GM21717 (cell line): ENCODE data around the gene SBF2.
"Not testable (repeated sequence)": the region's sequence is repeated elsewhere in the genome, so short reads cannot be mapped to it uniquely, and the experiment has no call there.

ENCODE experiments used
- ATAC-seq: cut with Tn5 transposase; IDR thresholded peaks from one replicate; pipeline ENCODE4 v1.9.1; 2021; ENCODE audit warnings: mild to moderate bottlenecking, moderate library complexity; ENCODE audit not compliant: unreplicated experiment

SBF2 gene

DNA sequence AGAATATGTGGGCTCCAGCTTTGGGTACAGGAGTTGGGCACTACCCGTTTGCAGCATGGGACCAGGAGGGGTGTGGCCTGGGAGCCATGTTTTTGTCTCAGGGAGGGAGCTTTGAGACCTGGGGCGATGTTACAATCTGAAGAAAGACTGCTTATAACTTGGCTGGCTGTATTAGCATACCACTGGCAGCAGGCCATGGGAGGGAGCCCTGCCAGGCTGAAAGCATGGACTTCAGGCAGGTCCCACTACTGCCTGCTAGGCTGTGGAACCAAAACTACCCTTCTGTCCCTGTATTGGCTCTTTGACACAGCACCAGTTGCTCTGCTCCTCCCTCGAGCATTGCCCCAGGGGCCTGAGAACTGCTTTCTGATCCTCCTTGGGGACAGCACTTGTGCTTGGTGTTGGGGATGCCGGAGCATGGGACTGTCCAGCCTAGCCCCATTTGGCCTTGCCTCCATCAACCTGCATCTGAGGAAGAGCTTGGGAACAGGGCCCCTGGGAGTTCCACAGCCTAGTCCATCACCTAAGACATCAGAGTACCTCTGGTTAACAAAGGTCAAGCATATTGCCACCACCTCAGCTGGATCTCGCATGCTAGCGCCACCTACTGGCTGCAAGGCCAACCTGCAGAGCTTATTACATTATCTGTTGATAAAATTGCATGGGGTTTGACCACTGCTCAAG, 217.4 kb downstream of the SBF2 start:
- no peak for ATAC-seq

GRCh38 chr11:10075141-10075540, 218.9 kb downstream of the SBF2 start:
- no peak for ATAC-seq

DNA sequence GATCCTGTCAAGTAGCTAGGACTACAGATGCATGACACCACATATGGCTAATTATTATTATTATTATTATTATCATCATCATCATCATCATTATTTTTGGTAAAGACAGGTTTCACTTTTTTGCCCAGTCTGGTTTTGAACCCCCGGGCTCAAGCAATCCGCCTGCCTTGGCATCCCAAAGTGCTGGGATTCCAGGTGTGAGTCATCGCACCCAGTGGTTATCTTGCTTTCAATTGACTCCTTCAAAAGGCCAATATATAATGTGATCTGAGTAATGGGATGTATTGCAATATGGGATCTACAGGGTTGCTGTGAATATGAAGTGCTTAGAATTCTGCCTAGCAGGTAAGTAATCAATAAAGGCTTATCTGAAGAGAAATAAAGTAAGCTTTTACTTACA, 221.2 kb downstream of the SBF2 start:
- no peak for ATAC-seq

GRCh38 chr11:10072142-10072541, 221.9 kb downstream of the SBF2 start:
- ATAC-seq: no peak

DNA sequence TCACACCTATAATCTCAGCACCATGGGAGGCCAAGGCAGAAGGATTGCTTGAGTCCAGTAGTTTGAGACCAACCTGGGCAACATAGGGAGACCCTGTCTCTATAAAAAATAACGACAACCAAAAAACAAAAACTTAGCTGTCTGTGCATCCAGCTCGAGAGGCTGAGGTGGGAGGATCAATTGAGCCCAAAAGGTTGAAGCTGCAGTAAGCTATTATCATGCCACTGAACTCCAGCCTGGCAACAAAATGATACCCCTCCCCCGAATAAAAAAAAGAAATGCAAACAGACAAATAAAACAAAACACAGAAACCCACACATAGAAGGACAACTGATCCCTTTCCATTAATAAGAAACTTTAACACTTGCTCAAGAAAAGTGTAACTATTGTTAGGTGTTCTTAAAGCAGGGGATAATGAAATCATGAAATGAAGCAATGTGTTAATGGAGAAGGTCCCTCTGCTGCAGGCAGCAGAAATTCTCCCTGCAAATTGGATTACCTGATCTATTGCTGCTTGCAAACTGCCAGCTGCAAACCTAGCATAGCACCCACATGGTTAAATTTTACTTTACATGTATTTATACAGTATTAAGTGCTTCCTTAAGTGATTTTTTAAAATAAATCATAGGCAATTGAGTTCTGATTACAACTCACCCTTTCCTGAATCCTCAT, 226.3 kb downstream of the SBF2 start:
- ATAC-seq: no peak

DNA sequence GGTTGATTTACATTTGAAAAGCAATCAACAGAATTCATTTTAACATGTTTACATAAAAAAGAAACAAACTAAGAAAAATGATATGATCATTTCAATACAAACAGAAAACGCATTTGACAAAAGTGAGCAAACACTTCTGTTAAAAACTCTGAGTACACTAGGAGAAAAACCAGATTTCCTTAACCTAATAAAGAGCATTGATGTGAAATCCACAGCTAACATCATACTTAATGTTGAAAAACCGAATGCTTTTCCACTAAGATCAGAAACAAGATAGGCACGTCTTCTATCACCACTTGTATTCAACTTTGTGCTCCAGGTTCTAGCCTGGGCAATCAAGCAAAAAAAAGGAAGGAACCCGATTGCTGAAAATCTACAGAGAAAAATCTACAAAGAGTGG, 227.6 kb downstream of the SBF2 start:
- no peak for ATAC-seq

- ATAC-seq: no peak
Measured at GRCh38 chr11:10064828-10065227, 229.2 kb downstream of the SBF2 start.

DNA sequence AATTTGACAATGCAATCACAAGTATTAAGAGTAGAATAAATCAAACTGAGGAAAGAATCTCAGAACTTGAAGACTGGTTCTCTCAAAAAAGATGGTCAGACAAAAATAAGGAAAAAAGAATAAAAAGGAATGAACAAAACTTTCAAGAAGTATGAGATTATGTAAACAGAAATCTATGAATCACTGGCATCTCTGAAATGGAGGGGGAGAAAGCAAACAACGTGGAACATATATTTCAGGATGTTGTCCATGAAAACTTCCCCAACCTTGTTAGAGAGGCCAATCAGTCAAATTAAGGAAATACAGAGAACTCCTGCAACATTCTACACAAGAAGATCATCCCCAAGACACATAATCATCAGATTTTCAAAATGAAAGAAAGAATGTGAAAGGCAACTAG, 235.7 kb downstream of the SBF2 start:
- ATAC-seq: no peak

- ATAC-seq: no peak
Measured at GRCh38 chr11:10051868-10052586, 242.0 kb downstream of the SBF2 start.

GRCh38 chr11:10050561-10050960, 243.5 kb downstream of the SBF2 start:
- no peak for ATAC-seq

- no peak for ATAC-seq
Measured at GRCh38 chr11:10049756-10050155, 244.3 kb downstream of the SBF2 start.

DNA sequence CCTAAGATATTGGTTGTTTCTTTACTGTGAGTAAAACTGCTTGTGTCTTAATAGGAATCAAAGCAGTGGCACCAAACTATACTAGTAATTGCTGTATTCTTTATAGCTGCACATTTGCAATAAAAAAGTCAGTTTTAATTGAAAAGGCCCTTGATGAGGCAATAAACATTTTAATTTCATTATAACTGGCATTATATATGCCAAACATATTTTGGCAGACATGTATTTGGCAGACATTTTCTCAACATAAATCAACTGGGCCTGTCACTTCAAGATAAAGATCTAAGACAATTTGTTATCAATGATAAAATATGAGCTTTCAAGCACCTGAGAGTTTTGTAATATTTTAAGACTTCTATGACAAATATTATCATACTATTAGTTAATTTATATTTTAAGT, 245.7 kb downstream of the SBF2 start:
- ATAC-seq: no peak

DNA sequence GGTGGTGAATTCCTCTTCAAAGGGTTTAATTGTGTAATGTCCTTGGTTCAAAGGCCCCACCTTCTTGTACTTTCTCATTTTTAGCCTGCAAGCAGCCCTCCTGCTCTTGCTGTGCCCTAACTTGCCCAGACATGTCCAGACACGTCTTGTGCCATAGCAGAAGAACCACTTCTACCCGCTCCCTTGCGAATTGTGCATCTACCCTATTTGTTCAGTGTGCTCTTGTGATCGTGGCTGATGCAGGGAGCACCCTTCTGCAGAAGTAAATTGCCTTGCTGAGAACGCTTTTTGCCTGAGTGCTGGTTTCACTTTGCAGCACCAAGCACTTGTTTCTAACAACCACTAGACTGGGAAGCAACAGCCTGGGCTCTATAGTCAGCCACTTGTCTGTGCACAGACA, 249.4 kb downstream of the SBF2 start:
- ATAC-seq: no peak

DNA sequence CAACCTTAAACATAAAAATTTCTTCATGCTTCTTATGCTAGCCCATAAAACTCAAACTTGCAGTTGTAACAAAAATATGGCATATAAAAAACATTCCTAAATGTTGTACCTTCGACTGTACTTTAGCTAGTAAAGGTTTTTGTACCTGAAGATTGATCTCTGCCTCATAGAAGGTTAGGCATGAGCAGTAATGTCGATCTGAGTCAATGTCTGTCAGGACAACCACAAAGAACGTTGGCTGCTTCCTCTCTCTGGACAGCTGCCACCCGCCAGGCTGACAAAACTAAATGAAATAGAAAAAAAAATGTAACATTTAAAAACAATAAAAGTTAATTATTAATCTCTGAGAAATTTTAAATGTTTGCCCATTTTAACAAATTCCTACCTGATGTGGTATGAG, 251.3 kb downstream of the SBF2 start:
- ATAC-seq: no peak

DNA sequence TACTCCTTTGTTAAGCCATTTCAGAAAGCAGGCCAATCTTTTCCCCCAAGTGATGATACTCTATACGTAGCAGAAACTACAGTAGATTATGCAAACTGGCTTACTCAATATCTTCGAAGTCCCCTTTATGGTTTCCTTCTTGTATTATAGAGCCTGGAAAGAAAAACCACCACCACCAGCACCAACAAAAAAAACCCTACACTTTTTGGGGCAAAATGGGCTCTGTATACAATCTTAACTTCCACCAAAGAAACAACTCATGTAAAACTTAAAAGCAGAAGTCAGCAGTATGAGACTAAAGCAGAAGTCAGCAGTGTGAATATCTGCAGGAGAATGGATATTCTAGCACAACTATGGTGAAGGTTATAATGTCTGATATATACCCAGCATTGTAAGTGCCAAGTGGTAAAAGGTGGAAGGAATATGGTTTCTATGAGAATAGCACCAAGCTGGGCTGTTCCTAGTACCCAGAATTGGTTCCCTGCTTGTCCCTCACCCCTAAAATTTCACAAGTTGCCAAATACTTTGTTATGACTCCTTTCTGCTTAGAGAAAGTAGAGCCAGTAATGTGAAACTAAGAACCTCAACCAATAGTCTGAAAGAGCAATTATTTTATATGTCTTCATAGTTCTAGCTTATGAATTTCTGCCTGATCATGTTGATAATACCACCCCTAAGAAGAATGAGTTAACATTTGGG, 252.1 kb downstream of the SBF2 start:
- ATAC-seq: no peak

- no peak for ATAC-seq
Measured at GRCh38 chr11:10041332-10041731, 252.7 kb downstream of the SBF2 start.

GRCh38 chr11:10038521-10039302, 255.3 kb downstream of the SBF2 start:
- no peak for ATAC-seq

DNA sequence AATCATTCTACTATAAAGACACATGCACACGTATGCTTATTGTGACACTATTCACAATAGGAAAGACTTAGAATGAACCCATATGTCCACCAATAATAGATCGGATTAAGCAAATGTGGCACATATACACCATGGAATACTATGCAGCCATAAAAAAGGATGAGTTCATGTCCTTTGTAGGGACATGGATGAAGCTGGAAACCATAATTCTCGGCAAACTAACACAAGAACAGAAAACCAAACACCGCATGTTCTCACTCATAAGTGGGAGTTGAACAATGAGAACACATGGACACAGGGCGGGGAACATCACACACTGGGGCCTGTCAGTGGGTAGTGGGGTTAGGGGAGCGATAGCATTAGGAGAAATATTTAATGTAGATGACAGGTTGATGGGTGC, 258.1 kb downstream of the SBF2 start:
- ATAC-seq: not testable (repeated sequence)

- ATAC-seq: no peak
Measured at GRCh38 chr11:10032935-10033334, 261.1 kb downstream of the SBF2 start.

DNA sequence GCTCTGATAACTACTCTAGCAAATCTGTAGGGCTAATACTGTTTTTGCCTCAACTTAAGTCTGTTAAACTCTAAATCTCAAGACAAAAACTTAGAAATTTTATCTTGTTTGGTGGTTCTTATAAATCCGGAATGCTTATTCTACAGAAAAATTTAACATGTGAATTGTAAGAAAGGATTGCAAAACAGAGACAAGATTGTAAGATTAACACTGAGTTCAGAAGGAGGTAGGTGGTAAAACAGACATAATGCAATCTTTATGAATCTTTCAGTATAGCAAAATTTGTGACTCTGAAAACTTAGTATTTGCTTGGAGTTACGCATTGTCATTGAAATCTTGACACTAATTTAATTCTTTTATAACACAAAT, 263.9 kb downstream of the SBF2 start:
- ATAC-seq: no peak
